NCI-H69 (cell line): ENCODE measurements around the gene PDGFD.

ENCODE experiments used
- DNase-seq: peaks from one replicate; lab custom pipeline; 2025; lab: John Stamatoyannopoulos, UW

PDGFD gene

GRCh38 chr11:103920449-103920848 lies 243.5 kb downstream of the PDGFD start:
- DNase-seq = peak; percentile 21

GRCh38 chr11:103910721-103911120 lies 253.2 kb downstream of the PDGFD start:
- DNase-seq = no peak

GRCh38 chr11:103907548-103908455 lies 256.1 kb downstream of the PDGFD start:
- DNase-seq = no peak

- DNase-seq = no peak
These were observed 256.8 kb downstream of the PDGFD start for GRCh38 chr11:103907136-103907535.

DNA sequence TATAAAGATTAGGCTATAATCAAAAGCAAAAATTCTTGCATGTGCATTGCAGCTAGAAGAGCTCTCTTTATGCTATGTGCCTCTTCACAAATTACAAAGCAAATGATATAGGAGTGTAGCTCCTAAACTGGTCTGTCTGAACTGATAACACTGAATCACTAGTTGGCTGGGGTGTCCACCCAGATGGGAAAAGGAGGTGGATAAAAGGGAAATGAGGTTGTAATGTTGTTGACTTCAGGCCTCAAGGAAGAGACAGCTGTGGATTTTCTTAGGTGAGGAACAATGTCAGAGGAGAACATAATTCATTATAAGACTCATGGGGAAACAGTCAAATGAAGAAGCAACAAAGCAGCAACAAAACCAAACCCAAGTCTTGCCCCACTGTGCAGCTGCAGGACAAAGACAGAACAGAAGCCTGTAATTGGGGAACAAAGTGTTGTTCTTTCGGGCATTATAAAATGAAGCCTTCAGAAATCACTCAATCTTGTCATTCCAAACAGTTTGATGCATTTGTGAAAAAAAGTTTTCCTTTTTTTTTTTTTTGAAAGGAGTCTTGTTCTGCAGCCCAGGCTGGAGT lies 257.6 kb downstream of the PDGFD start:
- no peak for DNase-seq

DNA sequence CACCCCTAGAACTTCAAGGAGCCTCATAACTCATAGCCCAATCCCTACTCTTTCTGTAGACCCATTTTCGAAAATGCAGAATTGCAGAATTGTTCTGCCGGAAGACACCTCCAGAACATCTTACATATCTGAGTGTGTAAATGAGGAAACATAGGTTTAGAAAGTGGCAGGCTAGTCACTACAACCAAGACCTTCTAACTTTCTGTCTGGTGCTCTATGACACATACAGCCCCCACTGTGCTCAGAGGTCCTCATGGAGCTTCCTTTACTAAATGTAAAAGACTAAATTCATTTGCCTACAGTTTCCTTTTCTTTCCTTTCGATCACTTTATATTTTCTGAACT lies 259.7 kb downstream of the PDGFD start:
- DNase-seq = no peak

GRCh38 chr11:103903621-103904323 lies 260.2 kb downstream of the PDGFD start:
- no peak for DNase-seq

DNA sequence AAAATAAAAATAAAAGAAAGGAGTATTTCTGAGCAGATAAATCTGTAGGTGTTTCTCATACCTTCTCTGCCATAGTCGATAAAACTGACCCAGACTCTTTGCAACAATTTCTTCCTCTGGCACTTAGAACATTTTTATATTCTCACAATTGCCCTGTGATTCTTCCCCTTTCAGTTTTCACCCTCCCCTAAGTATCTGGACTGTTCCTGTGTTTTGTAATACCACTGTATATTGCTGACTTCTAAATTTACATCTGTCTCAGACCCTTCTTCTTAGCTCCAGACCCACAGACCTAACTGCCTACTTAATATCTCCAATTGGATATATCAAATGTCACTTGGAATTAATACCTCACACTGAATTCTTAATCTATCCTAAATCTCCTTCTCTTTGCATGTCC lies 261.0 kb downstream of the PDGFD start:
- DNase-seq = no peak

DNA sequence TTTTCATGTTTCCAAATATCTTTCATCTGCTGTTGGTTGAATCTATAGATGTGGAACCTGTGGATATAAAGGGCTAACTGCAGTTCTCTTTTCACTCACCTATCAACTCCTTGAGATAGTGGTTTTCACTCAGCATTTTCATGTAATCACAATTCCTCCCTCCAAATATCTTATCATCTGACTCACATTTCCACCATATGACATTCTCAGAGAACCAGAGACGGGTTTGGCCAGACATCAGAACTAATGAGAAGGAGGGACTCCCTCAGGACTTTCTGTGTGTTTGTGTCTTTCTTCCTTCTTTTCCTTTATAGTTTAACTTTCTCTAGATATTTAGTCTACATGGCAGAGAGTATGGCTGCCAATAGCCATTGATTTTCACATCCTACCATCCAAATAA lies 262.3 kb downstream of the PDGFD start:
- no peak for DNase-seq

DNA sequence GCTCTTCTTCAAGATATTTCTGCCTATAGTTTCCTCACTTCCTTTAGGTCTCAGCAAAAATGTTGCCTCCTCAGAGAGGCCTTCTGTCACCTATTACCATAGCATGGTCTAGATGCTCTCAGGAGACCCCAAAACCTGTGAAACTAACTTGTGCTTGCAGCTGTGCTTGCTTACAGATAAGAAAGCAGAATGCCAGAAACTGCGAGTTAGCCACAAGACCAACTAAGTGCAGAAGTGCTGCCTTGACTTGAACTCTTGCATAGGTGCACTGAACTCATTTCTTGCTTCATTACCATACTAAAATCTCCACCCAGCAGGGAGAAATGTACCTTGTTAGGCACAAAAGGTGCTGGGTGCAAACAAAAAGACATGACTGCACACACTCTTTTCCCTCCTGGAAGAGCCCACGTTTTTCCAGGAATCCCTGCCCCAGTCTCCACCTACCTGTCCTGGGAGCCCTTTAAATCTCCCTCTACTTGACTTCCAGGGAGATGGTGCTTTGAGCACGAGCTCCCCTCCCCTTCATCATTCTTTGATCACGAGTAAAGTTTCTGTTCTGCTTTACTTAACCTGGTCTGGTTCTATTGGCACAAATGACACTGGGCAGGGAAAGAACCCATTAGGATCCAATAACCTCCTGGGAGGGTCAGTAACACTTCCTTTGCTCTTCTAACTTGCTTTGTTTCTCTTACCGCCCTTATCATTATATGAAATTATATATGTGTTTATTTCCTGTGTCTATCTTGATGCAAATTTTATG lies 265.2 kb downstream of the PDGFD start:
- DNase-seq = no peak

- no peak for DNase-seq
These were observed 265.9 kb downstream of the PDGFD start for GRCh38 chr11:103898065-103898464.

DNA sequence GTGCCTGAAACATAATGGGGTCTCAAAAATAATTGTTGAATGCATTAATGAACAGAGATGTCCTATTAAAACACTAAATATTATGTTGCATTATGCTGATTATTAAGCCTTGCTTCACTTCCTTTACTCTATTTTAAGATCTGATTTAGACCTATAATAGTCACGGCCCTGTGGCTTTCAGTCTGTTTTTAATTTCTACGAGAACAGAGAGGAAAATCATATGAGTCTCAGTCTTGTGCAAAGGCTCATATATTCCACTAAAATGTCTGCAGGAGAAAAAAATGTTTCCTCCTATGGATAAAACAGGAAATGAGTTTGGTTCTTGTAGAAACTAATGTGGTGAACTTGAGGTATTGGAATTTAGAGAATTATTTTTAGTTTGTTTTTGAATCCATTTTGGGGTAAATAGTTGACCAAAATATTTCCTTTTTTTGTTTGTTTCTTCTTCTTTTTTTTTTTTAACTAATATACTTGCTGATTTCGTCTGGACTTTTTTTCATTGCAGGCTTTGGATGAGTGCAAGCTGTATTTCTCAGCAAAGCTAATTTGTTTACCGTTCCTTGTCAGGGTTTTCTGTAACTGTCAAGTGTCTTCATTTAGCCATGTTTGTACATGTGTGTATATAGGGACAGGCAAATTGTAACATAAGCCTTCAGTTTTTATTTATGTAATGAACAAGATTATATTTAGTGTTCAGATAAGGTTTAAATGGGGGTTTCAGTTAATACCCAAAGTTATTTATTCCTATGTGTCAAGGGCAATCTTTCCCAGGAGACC lies 266.6 kb downstream of the PDGFD start:
- DNase-seq = no peak

- no peak for DNase-seq
These were observed 268.8 kb downstream of the PDGFD start for GRCh38 chr11:103895106-103895505.

GRCh38 chr11:103894673-103895072 lies 269.3 kb downstream of the PDGFD start:
- no peak for DNase-seq

DNA sequence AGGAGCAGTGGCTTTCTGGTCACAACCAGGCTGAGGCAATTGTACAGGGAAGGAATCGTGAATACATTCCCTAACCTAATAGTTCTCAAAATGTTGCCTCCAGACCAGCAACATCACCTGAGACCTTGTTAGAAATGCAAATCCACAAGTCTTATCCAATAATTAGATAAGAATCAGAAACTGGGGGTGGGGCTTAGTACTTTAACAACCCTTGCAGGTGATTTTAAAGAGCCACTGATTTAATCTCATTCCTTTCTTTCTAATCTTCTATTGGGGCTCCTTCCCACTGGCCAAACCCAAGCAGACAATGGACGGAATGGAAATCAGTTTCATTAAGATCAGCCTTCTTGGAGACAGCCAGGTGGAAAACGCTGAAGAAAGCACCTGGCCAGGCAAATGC lies 269.9 kb downstream of the PDGFD start:
- no peak for DNase-seq

- no peak for DNase-seq
These were observed 270.6 kb downstream of the PDGFD start for GRCh38 chr11:103893371-103893770.

DNA sequence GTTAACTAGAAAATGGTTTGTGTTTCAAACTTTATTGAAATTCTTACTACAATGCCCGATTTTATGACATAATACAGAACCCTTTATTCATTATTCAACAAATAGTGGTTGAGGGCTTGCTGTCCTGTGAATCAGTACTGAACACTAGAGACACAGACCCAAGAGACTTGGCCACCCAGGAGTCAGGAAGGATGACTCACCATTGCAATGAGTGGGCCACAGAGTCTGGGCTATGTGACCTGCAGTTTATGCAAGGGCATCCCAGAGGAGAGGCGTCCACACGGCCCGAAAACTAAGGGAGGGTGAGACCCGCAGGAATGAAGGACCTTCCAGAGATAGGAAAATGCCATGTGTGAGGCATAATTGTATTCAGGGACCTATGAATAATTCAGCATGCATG lies 271.3 kb downstream of the PDGFD start:
- DNase-seq = no peak

DNA sequence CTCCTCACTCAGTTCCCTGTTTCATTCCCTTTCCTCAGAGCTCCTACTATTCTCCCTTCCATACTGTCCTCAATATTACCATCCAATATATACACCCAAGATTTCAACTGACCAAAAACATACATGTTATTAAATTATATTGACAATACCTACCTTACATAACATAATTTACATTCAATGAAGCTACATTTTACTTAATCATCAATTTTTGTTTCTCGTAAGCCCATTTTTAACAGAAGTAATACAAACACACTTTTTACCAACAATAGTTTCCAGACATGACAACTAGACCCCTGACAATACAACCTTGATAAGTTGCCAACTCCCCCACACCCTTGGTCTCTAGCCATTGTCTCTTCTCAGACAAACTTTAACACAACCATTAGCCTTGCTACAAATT lies 273.3 kb downstream of the PDGFD start:
- no peak for DNase-seq

GRCh38 chr11:103889679-103890078 lies 274.3 kb downstream of the PDGFD start:
- no peak for DNase-seq

DNA sequence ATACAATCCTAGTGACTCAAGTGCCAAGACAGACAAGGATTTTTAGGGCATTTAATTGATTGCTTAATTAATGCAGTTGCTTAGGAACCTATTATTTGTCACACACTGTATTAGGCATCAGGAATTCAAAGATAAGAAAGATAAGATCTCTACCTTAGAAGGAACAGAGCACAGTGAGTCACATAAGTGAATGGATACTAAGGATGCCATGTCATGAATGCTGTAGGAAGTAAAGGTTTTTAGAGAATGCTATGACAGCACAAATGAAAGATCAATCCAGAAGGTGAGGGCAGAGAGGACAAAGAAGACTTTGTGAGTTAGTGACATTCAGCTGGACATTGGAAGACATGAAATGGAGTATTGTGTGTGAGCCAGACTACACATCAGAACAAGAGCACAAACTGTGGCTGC lies 275.4 kb downstream of the PDGFD start:
- no peak for DNase-seq

GRCh38 chr11:103887001-103887658 lies 276.8 kb downstream of the PDGFD start:
- DNase-seq = no peak
